Activated CD4-positive, alpha-beta T cell treated with anti-CD3 and anti-CD28 coated beads, Interleukin-2, amount 50 U/mL, for 48 hours (primary cell): ENCODE data around the gene C1orf105.

Source experiments
- DNase-seq, 2 experiments: peaks; one replicate each; pipeline ENCODE4 v3.0.0-alpha.2; 2020

Gene C1orf105

GRCh38 chr1:172460887-172461315 lies 40.4 kb downstream of the C1orf105 start:
- no peak for DNase-seq

GRCh38 chr1:172465617-172466016 lies 45.1 kb downstream of the C1orf105 start:
- DNase-seq = no peak

GRCh38 chr1:172466795-172467407 lies 46.4 kb downstream of the C1orf105 start:
- no peak for DNase-seq

GRCh38 chr1:172467446-172467845 lies 47.0 kb downstream of the C1orf105 start:
- no peak for DNase-seq

DNA sequence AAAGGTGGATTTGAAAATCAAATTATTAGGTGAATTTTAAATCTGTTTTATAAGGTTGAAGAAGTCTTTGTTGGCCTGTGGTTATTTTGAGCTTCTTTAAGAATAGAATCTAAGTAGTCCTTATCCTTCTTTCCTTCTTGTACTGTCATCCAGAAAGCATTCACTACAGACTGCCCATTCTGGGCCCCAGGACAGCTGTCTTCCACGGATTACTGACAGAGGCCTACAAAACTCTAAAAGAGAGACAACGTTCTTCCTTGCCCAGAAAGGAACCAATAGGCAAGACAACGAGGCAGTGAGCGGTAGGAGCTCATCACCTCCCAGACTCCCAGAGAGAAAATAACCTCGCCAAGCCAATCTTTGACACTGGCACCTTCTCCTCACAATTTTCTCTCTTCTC lies 47.8 kb downstream of the C1orf105 start:
- no peak for DNase-seq

DNA sequence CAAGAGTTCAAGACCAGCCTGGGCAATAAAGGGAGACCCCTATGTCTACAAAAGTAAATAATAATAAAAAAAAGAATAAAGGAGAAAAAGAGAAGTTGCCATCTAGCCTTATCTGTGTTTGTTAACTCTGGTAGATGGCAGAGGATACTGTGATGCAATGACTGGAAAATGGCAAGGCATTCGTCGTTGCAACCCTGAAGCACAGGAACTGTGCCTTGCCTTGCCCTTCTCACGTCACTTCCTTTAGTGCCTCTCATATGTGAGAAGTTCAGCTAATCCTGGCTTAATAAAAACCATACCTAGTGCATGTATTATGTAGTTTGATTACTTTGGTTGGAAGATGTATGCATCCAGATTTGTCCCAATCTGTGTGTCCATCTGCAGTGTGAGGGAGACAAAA lies 49.2 kb downstream of the C1orf105 start:
- no peak for DNase-seq

GRCh38 chr1:172470149-172470548 lies 49.7 kb downstream of the C1orf105 start:
- no peak for DNase-seq

GRCh38 chr1:172471666-172472065 lies 51.2 kb downstream of the C1orf105 start:
- DNase-seq = no peak

GRCh38 chr1:172472495-172472894 lies 52.0 kb downstream of the C1orf105 start:
- no peak for DNase-seq

- DNase-seq = no peak
Measured at GRCh38 chr1:172473302-172473701, 52.8 kb downstream of the C1orf105 start.

- DNase-seq = no peak
Measured at GRCh38 chr1:172473842-172474241, 53.4 kb downstream of the C1orf105 start.

- DNase-seq = no peak
Measured at GRCh38 chr1:172476218-172476811, 55.8 kb downstream of the C1orf105 start.

DNA sequence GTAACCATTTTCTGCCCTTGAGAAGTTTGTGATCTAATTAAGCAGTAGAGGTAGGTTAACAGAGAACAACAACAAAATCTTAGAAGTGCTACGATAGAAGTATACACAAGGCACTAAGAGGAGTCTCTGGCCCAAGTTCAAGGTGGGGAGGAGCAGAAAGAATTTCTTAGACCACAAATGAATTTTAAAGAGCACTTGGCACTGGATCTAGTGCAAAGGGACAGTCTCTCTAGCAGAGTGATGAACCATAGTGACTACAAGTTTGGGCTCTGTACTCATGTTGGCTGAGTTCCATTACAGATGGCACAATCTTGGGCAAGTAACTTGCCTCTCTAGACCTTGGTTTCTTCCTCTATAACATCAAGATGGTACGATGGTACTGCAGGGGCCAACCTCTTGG lies 56.7 kb downstream of the C1orf105 start:
- no peak for DNase-seq

DNA sequence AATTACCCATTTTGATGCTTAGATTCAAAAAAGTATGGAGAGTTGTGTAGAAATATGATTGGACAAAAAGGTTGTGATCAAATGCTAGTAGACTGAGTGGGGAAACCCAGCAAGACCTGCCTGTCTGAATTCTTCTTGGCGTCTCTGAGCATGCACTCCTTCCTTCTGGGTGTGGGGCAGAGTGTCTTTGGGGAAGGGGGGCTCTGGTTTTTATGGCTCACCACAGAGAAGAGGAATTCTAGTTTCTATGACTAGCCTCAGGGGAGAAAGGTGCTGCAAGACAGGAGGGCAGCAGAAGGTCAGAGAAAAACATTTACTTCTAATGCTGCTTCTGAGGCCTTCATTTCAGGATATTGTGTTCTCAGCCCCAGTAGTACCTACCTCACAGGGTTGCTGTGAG lies 57.3 kb downstream of the C1orf105 start:
- no peak for DNase-seq

- no peak for DNase-seq
Measured at GRCh38 chr1:172478485-172478884, 58.0 kb downstream of the C1orf105 start.

- DNase-seq = no peak
Measured at GRCh38 chr1:172480431-172480830, 59.9 kb downstream of the C1orf105 start.

GRCh38 chr1:172482044-172482443 lies 61.6 kb downstream of the C1orf105 start:
- DNase-seq = no peak

- DNase-seq = no peak
Measured at GRCh38 chr1:172483448-172483847, 63.0 kb downstream of the C1orf105 start.

- DNase-seq = no peak
Measured at GRCh38 chr1:172484252-172484651, 63.8 kb downstream of the C1orf105 start.

GRCh38 chr1:172485626-172486025 lies 65.1 kb downstream of the C1orf105 start:
- no peak for DNase-seq

- no peak for DNase-seq
Measured at GRCh38 chr1:172486805-172487454, 66.4 kb downstream of the C1orf105 start.

- DNase-seq = no peak
Measured at GRCh38 chr1:172487550-172487949, 67.1 kb downstream of the C1orf105 start.

- DNase-seq = no peak
Measured at GRCh38 chr1:172488393-172488792, 67.9 kb downstream of the C1orf105 start.

GRCh38 chr1:172489847-172490246 lies 69.4 kb downstream of the C1orf105 start:
- DNase-seq = no peak

DNA sequence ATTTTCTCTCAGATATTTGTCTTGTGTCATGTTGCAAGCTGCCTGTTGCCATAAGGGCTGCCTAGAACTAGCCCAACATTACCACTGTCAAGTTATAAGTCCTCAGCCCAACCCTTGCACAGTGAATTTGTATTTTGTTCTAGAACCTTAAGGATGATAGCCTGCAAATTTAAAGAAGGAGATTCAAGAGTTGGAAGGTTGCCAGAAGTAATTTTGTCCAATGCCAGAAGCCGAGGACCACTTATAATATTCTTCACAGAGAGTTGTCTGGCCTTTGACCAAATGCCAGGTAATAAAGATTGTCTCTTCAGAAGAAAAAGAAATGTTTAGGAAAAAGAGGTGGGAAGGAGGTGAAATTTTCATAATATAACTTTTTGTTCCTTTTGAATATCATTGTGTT lies 71.9 kb downstream of the C1orf105 start:
- no peak for DNase-seq
